HG03520 (cell line): ENCODE measurements around the gene VEPH1.

ENCODE experiments used
- ATAC-seq: cut with Tn5 transposase; IDR thresholded peaks from one replicate; pipeline ENCODE4 v1.9.1; 2021; ENCODE audit warnings: mild to moderate bottlenecking, moderate library complexity; ENCODE audit not compliant: unreplicated experiment

Gene VEPH1

GRCh38 chr3:157313186-157313585 lies 190.0 kb downstream of the VEPH1 start:
- no peak for ATAC-seq

GRCh38 chr3:157312376-157312745 lies 190.9 kb downstream of the VEPH1 start:
- ATAC-seq = no peak

GRCh38 chr3:157311633-157312375 lies 191.4 kb downstream of the VEPH1 start:
- ATAC-seq = no peak

GRCh38 chr3:157310329-157311052 lies 192.7 kb downstream of the VEPH1 start:
- ATAC-seq = no peak

GRCh38 chr3:157306502-157306901 lies 196.7 kb downstream of the VEPH1 start:
- ATAC-seq = no peak

- no peak for ATAC-seq
These were observed 197.8 kb downstream of the VEPH1 start for GRCh38 chr3:157305392-157305791.

GRCh38 chr3:157301755-157302154 lies 201.5 kb downstream of the VEPH1 start:
- no peak for ATAC-seq

- ATAC-seq = no peak
These were observed 202.1 kb downstream of the VEPH1 start for GRCh38 chr3:157300981-157301663.

GRCh38 chr3:157300094-157300493 lies 203.1 kb downstream of the VEPH1 start:
- no peak for ATAC-seq

GRCh38 chr3:157297328-157297915 lies 205.8 kb downstream of the VEPH1 start:
- ATAC-seq = no peak

GRCh38 chr3:157294953-157295352 lies 208.3 kb downstream of the VEPH1 start:
- ATAC-seq = no peak

- no peak for ATAC-seq
These were observed 208.7 kb downstream of the VEPH1 start for GRCh38 chr3:157294491-157294890.

GRCh38 chr3:157290766-157291165 lies 212.4 kb downstream of the VEPH1 start:
- no peak for ATAC-seq

GRCh38 chr3:157285966-157286365 lies 217.2 kb downstream of the VEPH1 start:
- no peak for ATAC-seq

- no peak for ATAC-seq
These were observed 218.1 kb downstream of the VEPH1 start for GRCh38 chr3:157285141-157285540.

GRCh38 chr3:157284688-157285087 lies 218.5 kb downstream of the VEPH1 start:
- no peak for ATAC-seq

- no peak for ATAC-seq
These were observed 220.7 kb downstream of the VEPH1 start for GRCh38 chr3:157282261-157283191.

- ATAC-seq = no peak
These were observed 222.4 kb downstream of the VEPH1 start for GRCh38 chr3:157280786-157281185.

- no peak for ATAC-seq
These were observed 222.9 kb downstream of the VEPH1 start for GRCh38 chr3:157280354-157280753.

- no peak for ATAC-seq
These were observed 224.0 kb downstream of the VEPH1 start for GRCh38 chr3:157279237-157279636.
